ENCODE data around the gene LRP6.

- TF ChIP-seq EZH2 (IDR thresholded peaks at IDR 0.05; ENCODE audit: low read length) (no peak), CTCF (optimal IDR thresholded peaks at IDR 0.05 in 1 of 3, IDR thresholded peaks at IDR 0.05 in 1 of 3, conservative IDR thresholded peaks at IDR 0.05 in 1 of 3; ENCODE audit: extremely low read depth in 1 of 3, insufficient read depth in 2 of 3, low read length in 3 of 3) (no peak)
These were observed 159.2 kb downstream of the LRP6 start for GRCh38 chr12:12107678-12108077.
